Activated T-helper 1 cell treated with anti-CD3 and anti-CD28 coated beads, Interleukin-12 subunit alpha, Interleukin-12 subunit beta, Interleukin-2, Interleukin-4 antibody, amounts not matched to agents 30 ng/mL and 10 ng/mL and 1 ng/mL, durations not matched to agents 14 hours and 24 hours and 36 hours (primary cell): ENCODE measurements around the gene SAMD3. TPM values are rescaled to one million over a fixed set of nuclear protein-coding genes. Genes with fewer than 3 reads are reported as not detected.
A peak's percentile ranks its signal among the peaks of the same experiment; 100 is the strongest.
"Not testable (repeated sequence)": the region's sequence is repeated elsewhere in the genome, so short reads cannot be mapped to it uniquely, and the experiment has no call there.

Experiments used
- DNase-seq: peaks from one replicate; pipeline ENCODE4 v3.0.0; 2021; ENCODE audit warnings: low spot score
- H3K27ac Mint-ChIP-seq: one replicate; pipeline ENCODE4 v1.8.0; 2021; ENCODE audit warnings: mild to moderate bottlenecking, mixed read lengths
- H3K27me3 Mint-ChIP-seq: one replicate; pipeline ENCODE4 v1.8.0; 2022; ENCODE audit warnings: mild to moderate bottlenecking, moderate library complexity, mixed read lengths; ENCODE audit not compliant: insufficient read depth
- H3K36me3 Mint-ChIP-seq: one replicate; pipeline ENCODE4 v1.8.0; 2021; ENCODE audit warnings: low read depth, mixed read lengths
- H3K4me1 Mint-ChIP-seq: one replicate; pipeline ENCODE4 v1.8.0; 2021; ENCODE audit warnings: low read depth, mixed read lengths
- H3K4me3 Mint-ChIP-seq: one replicate; pipeline ENCODE4 v1.8.0; 2021; ENCODE audit warnings: mild to moderate bottlenecking, moderate library complexity, mixed read lengths
- H3K9me3 Mint-ChIP-seq: one replicate; pipeline ENCODE4 v1.8.0; 2021; ENCODE audit warnings: mixed read lengths
- intact Hi-C: fragments of 100-400 bp; cut with micrococcal nuclease; formaldehyde crosslinking; loops from one replicate; pipeline ENCODE4 v1.15.1; 2024
- total RNA-seq: library from RNA; stranded (reverse); gene quantifications from 2 replicates; pipeline ENCODE4 v1.2.3, GENCODE V29; 2022

Gene SAMD3
- total RNA-seq, 1 donor from 2014 or later: 4.6 TPM

DNA sequence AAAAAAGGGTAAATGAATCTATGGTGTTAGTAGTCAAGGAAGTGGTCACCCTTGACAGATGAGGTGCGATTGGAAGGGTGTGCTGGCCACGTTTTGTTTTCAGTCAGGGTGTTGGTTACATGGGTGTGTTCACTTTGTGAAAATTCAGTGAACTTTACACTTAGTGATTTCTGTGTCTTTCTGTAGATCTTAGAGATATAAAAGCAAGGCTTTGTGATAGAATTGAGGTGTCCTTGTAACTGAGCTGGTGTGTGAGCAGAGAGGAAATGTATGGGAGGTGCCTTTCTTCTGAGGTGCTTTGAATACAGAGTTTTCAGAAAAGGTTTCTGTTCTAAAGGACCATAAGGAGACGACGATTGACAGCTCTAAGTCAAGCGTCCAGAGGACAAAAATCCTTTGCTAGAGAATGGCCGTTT lies 90.5 kb downstream of the SAMD3 start:
- DNase-seq: peak; percentile 72
- intact Hi-C loops: loop anchor here (1.0 to 10.0 kb wide), 16 partner anchors 51 to 1493 kb away; partner anchors contain the start of genes EPB41L2, L3MBTL3 and MED23
- H3K9me3 Mint-ChIP-seq: peaks cover under 1% of the 10 kb centered on the region
- H3K27ac Mint-ChIP-seq: peak overlapping the region; percentile 84
- H3K4me1 Mint-ChIP-seq: peaks cover 83% of the 10 kb centered on the region
- peaks cover 13% of the 10 kb centered on the region for H3K36me3 Mint-ChIP-seq
- H3K27me3 Mint-ChIP-seq: no peaks in the 10 kb centered on the region
- peak overlapping the region; percentile 36 for H3K4me3 Mint-ChIP-seq

GRCh38 chr6:130129762-130130246 lies 92.9 kb downstream of the SAMD3 start:
- no peaks in the 10 kb centered on the region for H3K9me3 Mint-ChIP-seq
- DNase-seq: no peak
- peaks cover 74% of the 10 kb centered on the region for H3K4me1 Mint-ChIP-seq
- H3K4me3 Mint-ChIP-seq: no peak overlapping the region
- H3K27me3 Mint-ChIP-seq: no peaks in the 10 kb centered on the region
- H3K27ac Mint-ChIP-seq: no peak overlapping the region
- H3K36me3 Mint-ChIP-seq: peaks cover 5% of the 10 kb centered on the region
- intact Hi-C loops: loop anchor here (5.0 to 10.0 kb wide), 6 partner anchors 152 to 1495 kb away; partner anchors contain the start of genes EPB41L2 and MED23

GRCh38 chr6:130128326-130128725 lies 94.4 kb downstream of the SAMD3 start:
- H3K27ac Mint-ChIP-seq: no peak overlapping the region

DNA sequence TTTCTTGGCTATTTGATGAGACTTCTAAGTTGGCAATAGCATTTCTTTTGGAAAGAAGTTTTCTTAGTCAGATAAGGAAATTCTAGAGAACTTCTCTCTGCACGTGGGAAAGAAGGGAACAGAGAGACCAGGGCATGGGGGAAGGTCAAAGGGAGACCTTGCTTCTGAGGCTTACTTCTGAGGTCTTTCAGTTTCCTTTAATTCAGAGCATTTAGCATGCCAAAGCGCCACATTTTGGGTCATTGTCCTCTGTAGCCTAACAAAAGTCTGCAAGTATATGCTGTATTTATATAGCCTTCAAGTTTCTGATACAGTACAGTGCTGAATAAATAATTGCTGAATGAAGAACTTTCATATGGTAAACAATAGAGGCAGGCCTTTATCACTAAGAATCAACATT lies 95.6 kb downstream of the SAMD3 start:
- Mint-ChIP-seq H3K4me3 (no peak overlapping the region), H3K4me1 (peaks cover 48% of the 10 kb centered on the region), H3K27ac (no peak overlapping the region), H3K27me3 (no peaks in the 10 kb centered on the region), H3K9me3 (no peaks in the 10 kb centered on the region), H3K36me3 (peaks cover 8% of the 10 kb centered on the region)
- intact Hi-C loops: no loop called here
- DNase-seq: no peak

More at GRCh38 chr6:130128326-130128725, 94.4 kb downstream of the SAMD3 start:
- DNase-seq: no peak
- Mint-ChIP-seq H3K9me3 (no peaks in the 10 kb centered on the region), H3K4me1 (peaks cover 59% of the 10 kb centered on the region), H3K36me3 (peaks cover 8% of the 10 kb centered on the region), H3K27me3 (no peaks in the 10 kb centered on the region), H3K4me3 (no peak overlapping the region)
- intact Hi-C loops: no loop called here

DNA sequence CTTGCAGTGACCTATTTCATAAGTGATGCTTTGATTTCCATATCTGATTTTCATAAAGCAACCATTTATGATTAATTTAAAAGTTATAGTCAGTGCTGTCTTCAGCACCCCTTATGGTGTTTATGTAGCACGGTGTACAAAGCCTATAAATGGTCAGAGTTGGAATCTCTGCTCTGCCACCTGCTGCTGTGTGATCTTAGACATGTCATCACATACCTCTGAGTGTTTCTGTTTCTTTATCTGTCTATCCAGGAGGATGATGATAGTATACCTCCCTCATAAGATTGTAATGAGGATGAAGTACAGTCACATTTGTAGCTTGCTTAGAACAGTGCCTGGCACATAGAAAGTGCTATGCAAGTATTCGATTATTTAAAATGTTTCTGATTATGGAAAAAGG lies 100.5 kb downstream of the SAMD3 start:
- Mint-ChIP-seq H3K9me3 (peaks cover 4% of the 10 kb centered on the region), H3K27ac (no peak overlapping the region), H3K27me3 (no peaks in the 10 kb centered on the region), H3K4me3 (no peak overlapping the region), H3K36me3 (peaks cover 11% of the 10 kb centered on the region), H3K4me1 (peaks cover 18% of the 10 kb centered on the region)
- DNase-seq: no peak
- intact Hi-C loops: no loop called here

- no peak for DNase-seq
- peaks cover 14% of the 10 kb centered on the region for H3K36me3 Mint-ChIP-seq
- H3K4me3 Mint-ChIP-seq: no peak overlapping the region
- no peak overlapping the region for H3K27ac Mint-ChIP-seq
- no peaks in the 10 kb centered on the region for H3K27me3 Mint-ChIP-seq
- H3K9me3 Mint-ChIP-seq: peaks cover 9% of the 10 kb centered on the region
- peaks cover 11% of the 10 kb centered on the region for H3K4me1 Mint-ChIP-seq
- intact Hi-C loops: no loop called here
Measured at GRCh38 chr6:130120731-130121130, 102.0 kb downstream of the SAMD3 start.

DNA sequence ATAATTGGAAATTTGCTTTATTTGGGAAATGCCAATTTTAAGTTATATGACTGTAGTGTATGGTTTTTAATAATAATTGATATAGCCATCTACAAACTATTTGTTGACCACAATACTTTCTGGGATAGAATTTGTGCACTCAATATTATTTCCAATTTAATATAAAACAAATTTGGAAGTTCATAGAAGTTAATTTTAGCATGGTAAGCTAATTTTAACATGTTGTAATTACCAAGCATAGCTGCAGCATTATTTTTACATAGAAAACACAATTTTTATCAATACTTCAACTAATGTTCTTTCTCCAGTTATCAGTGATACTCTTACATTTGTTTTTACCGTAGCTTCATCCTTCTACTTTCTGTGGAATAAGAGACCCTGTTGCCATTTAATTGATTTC lies 103.5 kb downstream of the SAMD3 start:
- H3K4me3 Mint-ChIP-seq: no peak overlapping the region
- H3K27ac Mint-ChIP-seq: no peak overlapping the region
- intact Hi-C loops: no loop called here
- peaks cover 14% of the 10 kb centered on the region for H3K36me3 Mint-ChIP-seq
- no peaks in the 10 kb centered on the region for H3K27me3 Mint-ChIP-seq
- peaks cover 9% of the 10 kb centered on the region for H3K9me3 Mint-ChIP-seq
- no peak for DNase-seq
- H3K4me1 Mint-ChIP-seq: peaks cover 11% of the 10 kb centered on the region

- intact Hi-C loops: no loop called here
- Mint-ChIP-seq H3K4me1 (peaks cover 11% of the 10 kb centered on the region), H3K9me3 (peaks cover 9% of the 10 kb centered on the region), H3K36me3 (peaks cover 12% of the 10 kb centered on the region), H3K4me3 (no peak overlapping the region), H3K27me3 (no peaks in the 10 kb centered on the region), H3K27ac (no peak overlapping the region)
- DNase-seq: no peak
Measured at GRCh38 chr6:130118236-130118635, 104.5 kb downstream of the SAMD3 start.

DNA sequence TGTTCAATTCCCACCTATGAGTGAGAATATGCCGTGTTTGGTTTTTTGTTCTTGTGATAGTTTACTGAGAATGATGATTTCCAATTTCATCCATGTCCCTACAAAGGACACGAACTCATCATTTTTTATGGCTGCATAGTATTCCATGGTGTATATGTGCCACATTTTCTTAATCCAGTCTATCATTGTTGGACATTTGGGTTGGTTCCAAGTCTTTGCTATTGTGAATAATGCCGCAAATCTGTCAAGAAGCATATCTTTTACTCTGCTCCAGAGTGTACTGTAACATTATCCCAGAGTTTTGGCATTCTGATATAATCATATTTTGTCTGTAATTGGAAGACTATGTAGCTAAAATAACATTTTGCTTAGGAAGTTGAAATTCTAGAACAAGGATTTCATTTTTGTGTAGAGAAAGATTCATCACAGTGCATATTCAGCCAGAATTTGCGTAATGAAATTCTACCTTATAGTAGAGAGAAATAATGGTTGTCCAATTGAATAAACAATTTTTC lies 105.5 kb downstream of the SAMD3 start:
- DNase-seq, H3K27me3 Mint-ChIP-seq, H3K4me3 Mint-ChIP-seq, H3K9me3 Mint-ChIP-seq, H3K27ac Mint-ChIP-seq, intact Hi-C loops: not testable (repeated sequence)
- peaks cover 12% of the 10 kb centered on the region for H3K36me3 Mint-ChIP-seq
- H3K4me1 Mint-ChIP-seq: peaks cover 11% of the 10 kb centered on the region

- no peak overlapping the region for H3K27ac Mint-ChIP-seq
- no peak overlapping the region for H3K4me3 Mint-ChIP-seq
- peaks cover 10% of the 10 kb centered on the region for H3K4me1 Mint-ChIP-seq
- H3K36me3 Mint-ChIP-seq: peaks cover 12% of the 10 kb centered on the region
- peaks cover 9% of the 10 kb centered on the region for H3K9me3 Mint-ChIP-seq
- no peaks in the 10 kb centered on the region for H3K27me3 Mint-ChIP-seq
- no peak for DNase-seq
- intact Hi-C loops: no loop called here
Measured at GRCh38 chr6:130116273-130116672, 106.5 kb downstream of the SAMD3 start.

DNA sequence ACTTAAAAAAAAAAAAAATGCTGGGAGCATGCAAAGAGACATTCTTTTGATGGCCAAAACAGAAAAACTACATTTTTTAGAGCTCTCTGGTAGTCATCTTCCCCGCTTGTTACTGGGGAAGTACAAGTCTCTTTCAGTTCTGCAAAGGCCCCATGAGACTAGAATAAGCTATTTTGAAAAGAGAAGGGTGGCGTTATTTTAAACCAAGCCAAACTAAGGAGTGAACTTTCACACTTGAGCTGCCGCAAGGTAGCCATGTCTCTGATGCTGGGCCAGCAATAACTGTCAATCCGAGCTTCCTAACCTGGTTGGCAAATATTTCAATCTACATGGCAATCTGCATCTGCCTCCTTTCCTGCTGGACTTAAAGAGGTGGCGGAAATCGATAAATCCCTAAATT lies 107.7 kb downstream of the SAMD3 start:
- Mint-ChIP-seq H3K4me3 (no peak overlapping the region), H3K27me3 (peaks cover under 1% of the 10 kb centered on the region), H3K4me1 (peaks cover under 1% of the 10 kb centered on the region), H3K9me3 (peaks cover 14% of the 10 kb centered on the region), H3K27ac (no peak overlapping the region), H3K36me3 (peaks cover 16% of the 10 kb centered on the region)
- intact Hi-C loops: no loop called here
- no peak for DNase-seq

- Mint-ChIP-seq H3K4me3 (no peak overlapping the region), H3K4me1 (no peaks in the 10 kb centered on the region), H3K27ac (no peak overlapping the region), H3K27me3 (peaks cover 2% of the 10 kb centered on the region), H3K36me3 (peaks cover 16% of the 10 kb centered on the region), H3K9me3 (peaks cover 17% of the 10 kb centered on the region)
- DNase-seq: no peak
- intact Hi-C loops: no loop called here
Measured at GRCh38 chr6:130113201-130113710, 109.5 kb downstream of the SAMD3 start.

DNA sequence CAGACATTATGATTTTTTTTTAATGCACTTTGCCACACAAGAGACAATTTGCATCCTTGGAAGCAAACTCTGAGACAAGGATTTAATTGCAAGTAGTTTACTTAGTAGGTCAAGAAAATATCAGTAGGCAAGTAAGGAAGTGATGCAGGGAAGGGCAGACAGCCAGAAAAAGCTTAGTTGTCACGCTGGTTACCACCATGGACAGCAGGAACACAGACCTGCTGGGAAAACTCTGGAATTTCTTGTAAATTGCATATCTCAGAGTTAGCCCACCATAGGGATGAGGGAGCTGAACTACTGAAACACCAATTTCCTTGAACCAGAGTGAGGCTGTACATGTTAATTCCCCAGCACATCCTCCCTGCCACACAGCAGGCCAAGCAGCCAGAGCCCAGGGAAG lies 111.7 kb downstream of the SAMD3 start:
- Mint-ChIP-seq H3K27me3 (peaks cover 2% of the 10 kb centered on the region), H3K9me3 (peaks cover 10% of the 10 kb centered on the region), H3K4me1 (no peaks in the 10 kb centered on the region), H3K4me3 (no peak overlapping the region), H3K27ac (no peak overlapping the region), H3K36me3 (peaks cover 15% of the 10 kb centered on the region)
- intact Hi-C loops: no loop called here
- no peak for DNase-seq
